Measurements from ENCODE around the gene RNF217.

Gene RNF217

GRCh38 chr6:124963831-124964763 lies 1.9 kb downstream of the RNF217 start:
- peak; percentile 77 for DNase-seq (ENCODE audit: low read depth)

- no peak for DNase-seq (ENCODE audit: low read depth)
Measured at GRCh38 chr6:124964764-124965105, 2.5 kb downstream of the RNF217 start.

- peak; percentile 33 for DNase-seq (ENCODE audit: low read depth)
Measured at GRCh38 chr6:124965424-124965850, 3.2 kb downstream of the RNF217 start.

- DNase-seq (ENCODE audit: low read depth), result no peak
Measured at GRCh38 chr6:124967444-124967843, 5.2 kb downstream of the RNF217 start.

GRCh38 chr6:124968401-124968800 lies 6.2 kb downstream of the RNF217 start:
- no peak for DNase-seq (ENCODE audit: low read depth)

GRCh38 chr6:124970243-124970642 lies 8.0 kb downstream of the RNF217 start:
- DNase-seq (ENCODE audit: low read depth), result no peak

GRCh38 chr6:124970763-124971162 lies 8.5 kb downstream of the RNF217 start:
- DNase-seq (ENCODE audit: low read depth), result no peak

GRCh38 chr6:124973780-124974179 lies 11.5 kb downstream of the RNF217 start:
- no peak for DNase-seq (ENCODE audit: low read depth)

GRCh38 chr6:124974771-124975377 lies 12.6 kb downstream of the RNF217 start:
- DNase-seq (ENCODE audit: low read depth), result no peak

- DNase-seq (ENCODE audit: low read depth), result peak; percentile 65
Measured at GRCh38 chr6:124977067-124977908, 15.1 kb downstream of the RNF217 start.

GRCh38 chr6:124978451-124979293 lies 16.4 kb downstream of the RNF217 start:
- no peak for DNase-seq (ENCODE audit: low read depth)

- no peak for DNase-seq (ENCODE audit: low read depth)
Measured at GRCh38 chr6:124979294-124979678, 17.0 kb downstream of the RNF217 start.

GRCh38 chr6:124982669-124983068 lies 20.4 kb downstream of the RNF217 start:
- DNase-seq (ENCODE audit: low read depth), result no peak

GRCh38 chr6:124983383-124984083 lies 21.3 kb downstream of the RNF217 start:
- DNase-seq (ENCODE audit: low read depth), result no peak

GRCh38 chr6:124984668-124985338 lies 22.6 kb downstream of the RNF217 start:
- DNase-seq (ENCODE audit: low read depth), result no peak

GRCh38 chr6:124986164-124986563 lies 23.9 kb downstream of the RNF217 start:
- DNase-seq (ENCODE audit: low read depth), result no peak

GRCh38 chr6:124987291-124987690 lies 25.1 kb downstream of the RNF217 start:
- DNase-seq (ENCODE audit: low read depth), result no peak

GRCh38 chr6:124987999-124988591 lies 25.9 kb downstream of the RNF217 start:
- DNase-seq (ENCODE audit: low read depth), result no peak

GRCh38 chr6:124989136-124989983 lies 27.1 kb downstream of the RNF217 start:
- DNase-seq (ENCODE audit: low read depth), result no peak
